ENCODE results near the gene CT47C1. TPM values are rescaled to one million over a fixed set of nuclear protein-coding genes. Genes with fewer than 3 reads are reported as not detected.

Gene CT47C1
- total and polyA plus RNA-seq, 10 of the 15 experiments (the other 5 are each of a cell fraction or from before 2014, with no cell fraction given) = not detected

- ChIA-PET SMC1A (ENCODE audit: uncharacterized antibody, unreplicated experiment) (no interaction called here), POLR2A (interaction anchor here (0.6 kb wide), 1 partner anchor 204 kb away, joined by 6 read pairs; no protein-coding TSS in a partner anchor), RAD21 (ENCODE audit: unreplicated experiment) (no interaction called here), CTCF (no interaction called here)
- no peaks in the 10 kb centered on the region for H3K36me3 ChIP-seq (ENCODE audit: control insufficient read depth in 2 of 2, insufficient read depth in 2 of 2, low read length in 1 of 2)
- FAIRE-seq = no peak
- H3K9ac ChIP-seq (ENCODE audit: control insufficient read depth, insufficient read depth, low read length) = no peak overlapping the region
- DNase-seq (ENCODE audit: low read depth, low spot score) = no peak
- no peak overlapping the region for H3K4me3 ChIP-seq
- no peaks in the 10 kb centered on the region; a peak in 1 of 4 replicates for H3K27me3 ChIP-seq (replicated peaks in 1 of 2; ENCODE audit: control insufficient read depth in 2 of 2, insufficient read depth in 2 of 2, low read length in 1 of 2)
- no TSS peak for BruUV-seq (replicated peaks)
- intact Hi-C loops (cut with micrococcal nuclease; ENCODE audit: unreplicated experiment) = no loop called here
- in situ Hi-C loops (cut with MboI) = no loop called here
- 0% methylated on average over 1 of the region's 1 CpG for WGBS (ENCODE audit: insufficient coverage, insufficient replicate concordance, low lambda C conversion rate, missing lambda C conversion rate)
- no peak for ATAC-seq
- no peak for TF ChIP-seq ZNF207 (IDR thresholded peaks at IDR 0.05; ENCODE audit: borderline replicate concordance)
- no peak for TF ChIP-seq BMI1 (IDR thresholded peaks at IDR 0.05; ENCODE audit: borderline replicate concordance)
- TF ChIP-seq LARP7 (IDR thresholded peaks at IDR 0.05) = no peak
- TF ChIP-seq POLR2AphosphoS2 (IDR thresholded peaks at IDR 0.05; ENCODE audit: low read depth, low read length) = no peak
- TF ChIP-seq CREM (IDR thresholded peaks at IDR 0.05; ENCODE audit: low read depth) = no peak
- H3K4me2 ChIP-seq (ENCODE audit: control insufficient read depth, insufficient read depth) = no peak overlapping the region
- no peaks in the 10 kb centered on the region for H3K4me1 ChIP-seq (ENCODE audit: control insufficient read depth, insufficient read depth, low read length)
- no peak overlapping the region for H2AFZ ChIP-seq (ENCODE audit: control insufficient read depth, low read depth, low read length)
- no peaks in the 10 kb centered on the region for H3K9me3 ChIP-seq (replicated peaks; ENCODE audit: control insufficient read depth, insufficient read depth, low read length)
- H3K79me2 ChIP-seq (ENCODE audit: control insufficient read depth, insufficient read depth, low read length) = no peaks in the 10 kb centered on the region
- H4K20me1 ChIP-seq (ENCODE audit: control insufficient read depth, insufficient read depth) = no peaks in the 10 kb centered on the region
- no peak overlapping the region for H3K27ac ChIP-seq (ENCODE audit: control insufficient read depth, insufficient read depth)
These were observed 29.8 kb upstream of the CT47C1 start for GRCh38 chrX:119042996-119043395.

GRCh38 chrX:119045884-119046283 lies 26.9 kb upstream of the CT47C1 start:
- Histone ChIP-seq H2AFZ (ENCODE audit: control insufficient read depth, low read depth, low read length) (no peak overlapping the region), H3K27ac (ENCODE audit: control insufficient read depth, insufficient read depth) (no peak overlapping the region), H3K79me2 (ENCODE audit: control insufficient read depth, insufficient read depth, low read length) (no peaks in the 10 kb centered on the region), H3K9ac (ENCODE audit: control insufficient read depth, insufficient read depth, low read length) (no peak overlapping the region), H3K4me1 (ENCODE audit: control insufficient read depth, insufficient read depth, low read length) (no peaks in the 10 kb centered on the region), H3K4me3 (no peak overlapping the region), H3K27me3 (replicated peaks in 1 of 2; ENCODE audit: control insufficient read depth in 2 of 2, insufficient read depth in 2 of 2, low read length in 1 of 2) (no peaks in the 10 kb centered on the region; a peak in 1 of 4 replicates), H3K9me3 (replicated peaks; ENCODE audit: control insufficient read depth, insufficient read depth, low read length) (no peaks in the 10 kb centered on the region), H3K4me2 (ENCODE audit: control insufficient read depth, insufficient read depth) (no peak overlapping the region), H3K36me3 (ENCODE audit: control insufficient read depth in 2 of 2, insufficient read depth in 2 of 2, low read length in 1 of 2) (no peaks in the 10 kb centered on the region), H4K20me1 (ENCODE audit: control insufficient read depth, insufficient read depth) (no peaks in the 10 kb centered on the region)
- in situ Hi-C loops (cut with MboI) = no loop called here
- intact Hi-C loops (cut with micrococcal nuclease; ENCODE audit: unreplicated experiment) = no loop called here
- ChIA-PET CTCF (no interaction called here), SMC1A (ENCODE audit: uncharacterized antibody, unreplicated experiment) (no interaction called here), POLR2A (interaction anchor here (0.7 kb wide), 1 partner anchor 1362 kb away, joined by 4 read pairs; no protein-coding TSS in a partner anchor), RAD21 (ENCODE audit: unreplicated experiment) (no interaction called here)
- no peak for DNase-seq (ENCODE audit: low read depth, low spot score)
- WGBS (ENCODE audit: insufficient coverage, insufficient replicate concordance, low lambda C conversion rate, missing lambda C conversion rate) = 0% methylated on average over 2 of the region's 2 CpGs
- BruUV-seq (replicated peaks) = no TSS peak
- no peak for ATAC-seq
- TF ChIP-seq SUZ12 (IDR thresholded peaks at IDR 0.05; ENCODE audit: unreplicated experiment) = no peak
- FAIRE-seq = no peak
